ENCODE measurements around the gene KCTD14. TPM values are rescaled to one million over a fixed set of nuclear protein-coding genes. Genes with fewer than 3 reads are reported as not detected.

The KCTD14 gene, protein sequence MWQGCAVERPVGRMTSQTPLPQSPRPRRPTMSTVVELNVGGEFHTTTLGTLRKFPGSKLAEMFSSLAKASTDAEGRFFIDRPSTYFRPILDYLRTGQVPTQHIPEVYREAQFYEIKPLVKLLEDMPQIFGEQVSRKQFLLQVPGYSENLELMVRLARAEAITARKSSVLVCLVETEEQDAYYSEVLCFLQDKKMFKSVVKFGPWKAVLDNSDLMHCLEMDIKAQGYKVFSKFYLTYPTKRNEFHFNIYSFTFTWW
- 0.32 and 0.43 TPM in 2 replicates for total RNA-seq

DNA sequence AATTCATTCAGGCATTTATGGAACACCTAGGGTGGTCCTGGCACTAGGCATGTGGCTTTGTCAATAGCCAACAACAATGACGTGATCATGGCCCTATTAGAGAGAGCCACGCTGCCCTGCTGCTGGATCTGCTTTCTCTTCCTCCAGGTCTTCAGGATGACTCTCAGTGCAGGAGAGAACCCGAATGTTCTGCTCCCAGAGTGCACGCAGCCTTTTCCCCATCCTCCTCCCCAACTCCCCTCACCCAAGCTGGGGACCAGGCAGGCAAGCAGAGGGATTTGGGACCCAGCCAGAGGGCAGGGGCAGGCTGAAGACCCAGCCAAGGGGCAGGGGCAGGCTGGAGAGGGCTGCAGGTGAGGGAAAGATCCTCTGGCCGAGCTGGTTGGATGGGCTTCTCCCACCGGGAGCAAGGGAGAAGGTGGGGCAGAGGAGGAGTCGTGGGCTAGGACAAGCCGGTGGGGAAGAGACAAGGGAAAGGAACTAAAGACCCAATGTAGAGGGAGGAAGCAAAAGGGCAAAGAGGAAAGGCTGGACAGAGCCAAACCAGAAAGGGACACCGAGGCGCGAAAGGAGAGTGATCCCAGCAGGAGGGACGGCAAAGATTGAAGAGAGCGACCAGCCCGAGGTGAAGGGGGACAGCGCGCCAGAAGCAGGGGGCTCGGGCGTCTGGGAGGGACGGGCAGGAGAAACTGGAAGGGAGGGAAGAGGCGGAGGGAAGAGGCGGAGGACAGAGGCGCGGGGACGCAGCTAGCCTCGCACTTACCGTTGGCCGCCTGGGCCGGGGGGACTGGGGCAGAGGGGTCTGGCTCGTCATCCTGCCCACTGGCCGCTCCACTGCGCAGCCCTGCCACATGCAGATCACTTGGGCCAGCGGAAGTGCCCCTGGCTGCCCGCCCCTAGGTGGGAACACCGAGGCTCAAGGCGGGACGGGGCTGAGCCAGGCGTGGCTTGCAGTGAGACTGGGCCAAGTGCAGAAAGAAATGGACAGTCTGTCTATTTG is at the start of gene KCTD14:
KCTD14 (minus strand) TSS at position 880 of the 1,000 bp plus-strand sequence; CDS start at position 853, 27 bp downstream.

DNA sequence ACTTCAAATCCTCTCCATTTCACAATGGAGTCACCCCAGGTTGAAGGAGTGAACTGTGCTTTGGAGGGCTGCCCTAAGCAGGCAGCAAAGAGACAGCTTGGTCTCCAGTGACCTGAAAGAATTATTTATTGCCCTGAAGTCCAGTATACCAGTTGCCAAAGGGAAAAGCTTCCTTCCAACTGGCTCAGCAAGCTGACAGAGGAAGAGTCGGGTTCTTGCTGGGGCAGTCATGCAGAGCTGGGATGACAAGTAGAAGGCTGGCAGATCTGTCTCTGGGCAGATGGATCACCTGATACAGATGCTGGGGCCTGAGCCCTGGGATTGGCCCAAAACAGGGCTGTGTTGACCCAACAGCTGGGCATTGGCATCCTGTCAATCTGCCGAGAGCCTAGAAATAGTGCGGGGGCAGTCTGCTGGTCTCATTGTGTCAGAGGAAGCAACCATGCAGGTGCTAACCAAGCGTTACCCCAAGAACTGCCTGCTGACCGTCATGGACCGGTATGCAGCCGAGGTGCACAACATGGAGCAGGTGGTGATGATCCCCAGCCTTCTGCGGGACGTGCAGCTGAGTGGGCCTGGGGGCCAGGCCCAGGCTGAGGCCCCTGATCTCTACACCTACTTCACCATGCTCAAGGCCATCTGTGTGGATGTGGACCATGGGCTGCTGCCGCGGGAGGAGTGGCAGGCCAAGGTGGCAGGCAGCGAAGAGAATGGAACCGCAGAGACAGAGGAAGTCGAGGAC is 40.5 kb upstream of the KCTD14 start, which contains the start of gene THRSP:
THRSP (plus strand) TSS at position 422 of the 742 bp plus-strand sequence; CDS start at position 443, 21 bp downstream.

DNA sequence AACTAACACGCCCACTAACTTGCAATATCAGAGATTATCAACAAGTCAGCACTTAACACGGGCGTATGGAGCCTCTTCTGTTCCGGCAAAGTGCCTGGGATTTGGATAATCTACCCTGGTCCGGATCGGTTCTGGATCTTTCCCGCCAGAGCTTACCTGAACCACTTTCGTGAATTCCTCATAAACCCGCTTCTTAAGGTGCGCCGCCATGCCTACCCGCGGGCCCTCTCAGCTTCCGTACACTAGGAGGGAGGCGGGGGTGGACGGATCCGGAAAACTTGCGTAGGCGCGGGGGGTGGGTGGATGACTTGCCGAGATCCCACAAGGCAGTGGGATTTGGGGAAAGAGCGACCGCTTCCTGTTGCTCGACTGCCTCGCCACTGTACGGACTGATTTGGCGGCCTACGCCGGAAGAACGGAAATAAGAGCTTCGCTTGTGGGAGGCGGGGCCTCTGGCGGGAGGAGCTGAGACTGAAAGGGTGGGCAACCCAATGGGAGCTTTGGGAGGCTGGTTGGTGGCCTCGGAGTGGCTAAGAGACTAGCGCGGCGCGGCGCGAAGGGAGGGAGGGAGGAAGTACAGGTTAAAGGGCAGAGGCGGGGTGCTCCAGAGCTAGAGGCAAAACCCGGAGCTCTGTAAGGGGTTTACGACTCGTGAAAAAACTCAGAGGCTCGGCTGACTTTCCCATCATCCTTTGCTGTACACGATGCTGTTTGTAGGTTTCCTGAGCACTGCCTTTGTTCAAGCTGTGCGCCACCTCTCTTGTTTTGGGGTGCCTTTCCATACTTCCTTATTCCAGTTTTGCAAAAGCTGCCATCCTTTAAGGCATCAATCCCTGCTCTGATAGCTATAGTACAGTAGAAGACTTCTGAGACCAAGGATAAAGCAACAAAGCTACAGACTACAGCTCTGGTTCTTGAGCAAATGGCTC is 28.4 kb downstream of the KCTD14 start, which contains the start of gene INTS4:
INTS4 (minus strand) TSS at position 235 of the 929 bp plus-strand sequence; CDS start at position 210, 25 bp downstream.

Other genes with a start within 250 kb of the KCTD14 start
- 28.3 and 32.3 TPM in 2 replicates for gene RSF1, start 202.6 kb downstream of the KCTD14 start, total RNA-seq
- 46.9 and 48.4 TPM in 2 replicates for gene AAMDC, start 202.1 kb downstream of the KCTD14 start, total RNA-seq
- 24.7 and 32.1 TPM in 2 replicates for gene INTS4, start 28.6 kb downstream of the KCTD14 start, total RNA-seq
- gene THRSP, start 40.6 kb upstream of the KCTD14 start, total RNA-seq, result 0.09 TPM in 1 of 2 replicates, not detected in the other
- gene NDUFC2, start 56.6 kb upstream of the KCTD14 start, total RNA-seq, result 83.1 and 85.3 TPM in 2 replicates
- gene ALG8, start 116.3 kb upstream of the KCTD14 start, total RNA-seq, result 21.7 and 35.3 TPM in 2 replicates
- 7.4 and 21.0 TPM in 2 replicates for gene KCTD21, start 165.3 kb upstream of the KCTD14 start, total RNA-seq
- gene USP35, start 165.6 kb upstream of the KCTD14 start, total RNA-seq, result 13.7 and 14.3 TPM in 2 replicates